HCT116 (cell line): ENCODE measurements around the gene KISS1R.

Experiments used
- EGR1 ChIP-seq: IDR thresholded peaks from 2 replicates; pipeline ENCODE4 v1.6.1; 2012; ENCODE audit warnings: low read depth
- EZH2phosphoT487 ChIP-seq: fragments of 200-600 bp; IDR thresholded peaks from 2 replicates; pipeline ENCODE4 v1.6.1; 2018; ENCODE audit warnings: antibody characterized with exemption, borderline replicate concordance
- JUND ChIP-seq: IDR thresholded peaks from 2 replicates; pipeline ENCODE4 v1.6.1; 2012
- YY1 ChIP-seq: IDR thresholded peaks from 2 replicates; pipeline ENCODE4 v1.6.1; 2011; ENCODE audit warnings: low read length, low read depth, moderate library complexity, mild to moderate bottlenecking; ENCODE audit not compliant: insufficient replicate concordance; ENCODE audit errors: extremely low read depth
- ZNF274 ChIP-seq: fragments of 200-500 bp; sonication (Bioruptor generic); IDR thresholded peaks from 2 replicates; pipeline ENCODE4 v1.6.1; 2014; ENCODE audit warnings: mild to moderate bottlenecking, low read depth, low read length, inconsistent platforms
- TF ChIP-seq, protein P1 (sequence below), 3 experiments: fragments of 200-600 bp in 1 of 3; sonication (generic) in 1 of 3; IDR thresholded peaks in 2 of 3; conservative IDR thresholded peaks in 1 of 3; 2 replicates each; pipeline ENCODE4 v1.5.1; 2012 to 2017; ENCODE audit warnings: low read depth in 2 of 3, low read length in 2 of 3, antibody characterized with exemption in 1 of 3, borderline replicate concordance in 1 of 3, control low read depth in 1 of 3, mild to moderate bottlenecking in 1 of 3, mixed read lengths in 1 of 3, mixed run types in 1 of 3, moderate library complexity in 1 of 3; ENCODE audit not compliant: insufficient read depth in 1 of 3

GRCh38 chr19:960601-960938, 43.4 kb downstream of the KISS1R start:
- TF ChIP-seq EGR1 (no peak), JUND (no peak), EZH2phosphoT487 (no peak), ZNF274 (no peak), YY1 (no peak)
- TF ChIP-seq, protein P1, sequence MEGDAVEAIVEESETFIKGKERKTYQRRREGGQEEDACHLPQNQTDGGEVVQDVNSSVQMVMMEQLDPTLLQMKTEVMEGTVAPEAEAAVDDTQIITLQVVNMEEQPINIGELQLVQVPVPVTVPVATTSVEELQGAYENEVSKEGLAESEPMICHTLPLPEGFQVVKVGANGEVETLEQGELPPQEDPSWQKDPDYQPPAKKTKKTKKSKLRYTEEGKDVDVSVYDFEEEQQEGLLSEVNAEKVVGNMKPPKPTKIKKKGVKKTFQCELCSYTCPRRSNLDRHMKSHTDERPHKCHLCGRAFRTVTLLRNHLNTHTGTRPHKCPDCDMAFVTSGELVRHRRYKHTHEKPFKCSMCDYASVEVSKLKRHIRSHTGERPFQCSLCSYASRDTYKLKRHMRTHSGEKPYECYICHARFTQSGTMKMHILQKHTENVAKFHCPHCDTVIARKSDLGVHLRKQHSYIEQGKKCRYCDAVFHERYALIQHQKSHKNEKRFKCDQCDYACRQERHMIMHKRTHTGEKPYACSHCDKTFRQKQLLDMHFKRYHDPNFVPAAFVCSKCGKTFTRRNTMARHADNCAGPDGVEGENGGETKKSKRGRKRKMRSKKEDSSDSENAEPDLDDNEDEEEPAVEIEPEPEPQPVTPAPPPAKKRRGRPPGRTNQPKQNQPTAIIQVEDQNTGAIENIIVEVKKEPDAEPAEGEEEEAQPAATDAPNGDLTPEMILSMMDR (IDR thresholded peaks at IDR 0.05 in 2 of 3, conservative IDR thresholded peaks at IDR 0.05 in 1 of 3; ENCODE audit: borderline replicate concordance in 1 of 3, insufficient read depth in 1 of 3, low read depth in 2 of 3, low read length in 2 of 3): no peak
